ENCODE measurements around the gene GRIK3.

DNA sequence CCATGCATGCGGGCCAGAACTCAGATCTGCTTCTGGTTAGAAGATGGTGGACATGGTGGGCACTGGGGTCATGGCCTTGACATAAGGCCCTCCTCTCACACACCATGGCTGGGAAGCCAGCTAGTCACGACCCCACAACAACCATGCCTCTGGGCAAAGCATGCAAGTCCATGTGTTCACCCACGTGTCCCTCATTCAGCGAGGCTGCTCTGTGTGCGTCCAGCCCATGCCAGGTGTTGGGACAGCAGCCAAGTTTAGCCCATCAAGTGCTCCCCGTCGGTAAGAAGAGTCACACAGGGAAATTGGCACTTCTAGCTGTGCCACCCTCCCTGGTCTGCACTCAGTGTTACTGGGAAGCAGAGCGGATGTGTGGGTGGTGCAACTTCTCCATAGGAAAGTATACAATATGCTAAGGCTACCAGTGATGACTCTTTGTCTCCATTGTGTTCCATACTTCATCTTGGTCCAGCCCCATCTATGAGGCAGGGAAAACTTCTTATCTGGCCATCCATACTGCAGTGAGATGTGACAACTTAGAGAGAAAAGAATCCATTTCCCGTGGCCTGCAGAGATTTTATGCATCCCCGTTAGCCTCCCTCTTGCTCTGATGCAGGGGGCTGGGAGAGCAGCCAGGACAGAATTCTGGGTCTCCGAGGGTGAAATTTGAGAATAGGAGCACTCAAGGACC lies 198.0 kb downstream of the GRIK3 start:
- TF ChIP-seq, protein P1, sequence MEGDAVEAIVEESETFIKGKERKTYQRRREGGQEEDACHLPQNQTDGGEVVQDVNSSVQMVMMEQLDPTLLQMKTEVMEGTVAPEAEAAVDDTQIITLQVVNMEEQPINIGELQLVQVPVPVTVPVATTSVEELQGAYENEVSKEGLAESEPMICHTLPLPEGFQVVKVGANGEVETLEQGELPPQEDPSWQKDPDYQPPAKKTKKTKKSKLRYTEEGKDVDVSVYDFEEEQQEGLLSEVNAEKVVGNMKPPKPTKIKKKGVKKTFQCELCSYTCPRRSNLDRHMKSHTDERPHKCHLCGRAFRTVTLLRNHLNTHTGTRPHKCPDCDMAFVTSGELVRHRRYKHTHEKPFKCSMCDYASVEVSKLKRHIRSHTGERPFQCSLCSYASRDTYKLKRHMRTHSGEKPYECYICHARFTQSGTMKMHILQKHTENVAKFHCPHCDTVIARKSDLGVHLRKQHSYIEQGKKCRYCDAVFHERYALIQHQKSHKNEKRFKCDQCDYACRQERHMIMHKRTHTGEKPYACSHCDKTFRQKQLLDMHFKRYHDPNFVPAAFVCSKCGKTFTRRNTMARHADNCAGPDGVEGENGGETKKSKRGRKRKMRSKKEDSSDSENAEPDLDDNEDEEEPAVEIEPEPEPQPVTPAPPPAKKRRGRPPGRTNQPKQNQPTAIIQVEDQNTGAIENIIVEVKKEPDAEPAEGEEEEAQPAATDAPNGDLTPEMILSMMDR (IDR thresholded peaks at IDR 0.05; ENCODE audit: low read depth, low read length), result no peak
- no peak for TF ChIP-seq EZH2phosphoT487 (IDR thresholded peaks at IDR 0.05; ENCODE audit: low read depth)
